Measurements from ENCODE around the gene AXDND1. TPM values are rescaled to one million over a fixed set of nuclear protein-coding genes. Genes with fewer than 3 reads are reported as not detected.
"Not testable (repeated sequence)": the region's sequence is repeated elsewhere in the genome, so short reads cannot be mapped to it uniquely, and the experiment has no call there.

The AXDND1 gene
- total RNA-seq, 1 donor from 2014 or later = not detected

GRCh38 chr1:179342740-179343404 lies 22.9 kb upstream of the AXDND1 start:
- no peak overlapping the region for H3K4me3 ChIP-seq
- H3K27me3 ChIP-seq (ENCODE audit: low read depth) = no peaks in the 10 kb centered on the region
- intact Hi-C loops (cut with micrococcal nuclease) = no loop called here
- peaks cover 59% of the 10 kb centered on the region for H3K36me3 ChIP-seq
- H3K4me1 ChIP-seq = no peaks in the 10 kb centered on the region
- H3K9me3 ChIP-seq (replicated peaks) = no peaks in the 10 kb centered on the region
- TF ChIP-seq CTCF (IDR thresholded peaks at IDR 0.05; ENCODE audit: borderline replicate concordance) = no peak
- no peak overlapping the region for H3K27ac ChIP-seq (replicated peaks)
- no peak for DNase-seq

GRCh38 chr1:179351281-179351680 lies 14.5 kb upstream of the AXDND1 start:
- Histone ChIP-seq H3K4me3 (no peak overlapping the region), H3K4me1 (peaks cover 5% of the 10 kb centered on the region), H3K27ac (replicated peaks) (no peak overlapping the region), H3K36me3 (peaks cover 43% of the 10 kb centered on the region), H3K9me3 (replicated peaks) (no peaks in the 10 kb centered on the region), H3K27me3 (ENCODE audit: low read depth) (no peaks in the 10 kb centered on the region)
- TF ChIP-seq CTCF (IDR thresholded peaks at IDR 0.05; ENCODE audit: borderline replicate concordance) = no peak
- intact Hi-C loops (cut with micrococcal nuclease) = no loop called here
- no peak for DNase-seq

- no peak overlapping the region for H3K27ac ChIP-seq (replicated peaks)
- H3K9me3 ChIP-seq (replicated peaks) = no peaks in the 10 kb centered on the region
- peaks cover 5% of the 10 kb centered on the region for H3K4me1 ChIP-seq
- intact Hi-C loops (cut with micrococcal nuclease) = no loop called here
- no peak for DNase-seq
- no peaks in the 10 kb centered on the region for H3K27me3 ChIP-seq (ENCODE audit: low read depth)
- peaks cover 38% of the 10 kb centered on the region for H3K36me3 ChIP-seq
- no peak for TF ChIP-seq CTCF (IDR thresholded peaks at IDR 0.05; ENCODE audit: borderline replicate concordance)
- no peak overlapping the region for H3K4me3 ChIP-seq
Measured at GRCh38 chr1:179352236-179352635, 13.5 kb upstream of the AXDND1 start.

GRCh38 chr1:179353546-179353945 lies 12.2 kb upstream of the AXDND1 start:
- H3K27me3 ChIP-seq (ENCODE audit: low read depth) = no peaks in the 10 kb centered on the region
- H3K9me3 ChIP-seq (replicated peaks) = no peaks in the 10 kb centered on the region
- DNase-seq = peak; percentile 26
- intact Hi-C loops (cut with micrococcal nuclease) = no loop called here
- H3K36me3 ChIP-seq = peaks cover 28% of the 10 kb centered on the region
- TF ChIP-seq CTCF (IDR thresholded peaks at IDR 0.05; ENCODE audit: borderline replicate concordance) = no peak
- H3K4me1 ChIP-seq = peaks cover 5% of the 10 kb centered on the region
- H3K27ac ChIP-seq (replicated peaks) = peak overlapping the region; percentile 37
- no peak overlapping the region for H3K4me3 ChIP-seq

- DNase-seq; H3K27me3 ChIP-seq (ENCODE audit: low read depth); H3K4me3 ChIP-seq; intact Hi-C loops (cut with micrococcal nuclease); H3K9me3 ChIP-seq (replicated peaks); H3K27ac ChIP-seq (replicated peaks); H3K36me3 ChIP-seq: not testable (repeated sequence)
- peaks cover 15% of the 10 kb centered on the region for H3K4me1 ChIP-seq
Measured at GRCh38 chr1:179361631-179362030, 4.1 kb upstream of the AXDND1 start.

- Histone ChIP-seq H3K9me3 (replicated peaks) (no peaks in the 10 kb centered on the region), H3K27ac (replicated peaks) (peak overlapping the region; percentile 92), H3K36me3 (no peaks in the 10 kb centered on the region), H3K4me1 (peaks cover 15% of the 10 kb centered on the region), H3K4me3 (peak overlapping the region; percentile 82), H3K27me3 (ENCODE audit: low read depth) (no peaks in the 10 kb centered on the region)
- intact Hi-C loops (cut with micrococcal nuclease) = loop anchor here (5.0 kb wide), 1 partner anchor 284 kb away; the partner anchor contains the start of gene TOR3A
- no peak for TF ChIP-seq CTCF (IDR thresholded peaks at IDR 0.05; ENCODE audit: borderline replicate concordance)
- no peak for DNase-seq
Measured at GRCh38 chr1:179366093-179366800, 476 bp downstream of the AXDND1 start.

All from left ventricle myocardium inferior (tissue), 1 donor.